Ishikawa (cell line): ENCODE data around the gene C10orf53.

Experiments
- CEBPB ChIP-seq: IDR thresholded peaks from 2 replicates; pipeline ENCODE4 v1.6.1; 2012
- CREB1 ChIP-seq: IDR thresholded peaks from 2 replicates; pipeline ENCODE4 v1.6.1; 2012; ENCODE audit warnings: low read depth
- EGR1 ChIP-seq: IDR thresholded peaks from 2 replicates; pipeline ENCODE4 v1.6.1; 2012
- EP300 ChIP-seq: IDR thresholded peaks from 2 replicates; pipeline ENCODE4 v1.6.1; 2012; ENCODE audit warnings: borderline replicate concordance
- FOXM1 ChIP-seq: IDR thresholded peaks from 2 replicates; pipeline ENCODE4 v1.6.1; 2012; ENCODE audit warnings: low read depth, borderline replicate concordance
- MAX ChIP-seq: IDR thresholded peaks from 2 replicates; pipeline ENCODE4 v1.6.1; 2012
- NFIC ChIP-seq: IDR thresholded peaks from 2 replicates; pipeline ENCODE4 v1.6.1; 2012
- RAD21 ChIP-seq: IDR thresholded peaks from 2 replicates; pipeline ENCODE4 v1.6.1; 2012; ENCODE audit warnings: low read depth
- REST ChIP-seq: IDR thresholded peaks from 2 replicates; pipeline ENCODE4 v1.6.1; 2012; ENCODE audit warnings: low read depth, mild to moderate bottlenecking
- TAF1 ChIP-seq: IDR thresholded peaks from 2 replicates; pipeline ENCODE4 v1.6.1; 2012; ENCODE audit warnings: low read depth, mild to moderate bottlenecking
- TCF12 ChIP-seq: IDR thresholded peaks from 2 replicates; pipeline ENCODE4 v1.6.1; 2012; ENCODE audit warnings: low read depth
- TEAD4 ChIP-seq: IDR thresholded peaks from 2 replicates; pipeline ENCODE4 v1.6.1; 2012
- YY1 ChIP-seq: IDR thresholded peaks from 2 replicates; pipeline ENCODE4 v1.6.1; 2012; ENCODE audit warnings: low read depth
- ZBTB7A ChIP-seq: IDR thresholded peaks from 2 replicates; pipeline ENCODE4 v1.6.1; 2012; ENCODE audit warnings: low read depth
- TF ChIP-seq, protein P1 (sequence below): IDR thresholded peaks from 2 replicates; pipeline ENCODE4 v1.6.1; 2012

Gene C10orf53

GRCh38 chr10:49662169-49662830 lies 17.2 kb upstream of the C10orf53 start:
- no peak for TF ChIP-seq TAF1
- no peak for TF ChIP-seq TEAD4
- TF ChIP-seq EP300 = no peak
- no peak for TF ChIP-seq YY1
- TF ChIP-seq ZBTB7A = no peak

DNA sequence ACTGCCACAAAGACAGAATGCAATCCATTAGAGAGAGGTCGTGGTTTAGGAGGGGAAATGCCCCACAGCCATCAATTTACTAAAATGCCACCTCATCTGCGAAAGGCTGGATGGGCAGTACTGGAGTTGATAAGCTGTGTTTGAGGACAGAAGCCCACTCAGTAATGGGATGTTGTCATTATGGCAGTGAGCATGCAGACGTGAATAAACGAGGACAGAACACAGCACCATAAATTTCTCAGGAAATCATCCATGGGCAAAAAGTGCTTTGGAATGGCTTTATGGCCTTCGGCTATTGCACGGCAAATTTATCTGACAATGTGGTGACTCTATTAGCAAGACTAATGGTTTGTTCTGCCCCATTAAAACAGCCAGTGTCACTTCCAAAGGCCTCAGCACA lies 15.9 kb upstream of the C10orf53 start:
- TF ChIP-seq TAF1 = no peak
- no peak for TF ChIP-seq MAX
- no peak for TF ChIP-seq TEAD4
- no peak for TF ChIP-seq CEBPB
- TF ChIP-seq YY1 = no peak
- TF ChIP-seq NFIC = no peak
- no peak for TF ChIP-seq CREB1
- TF ChIP-seq FOXM1 = no peak

DNA sequence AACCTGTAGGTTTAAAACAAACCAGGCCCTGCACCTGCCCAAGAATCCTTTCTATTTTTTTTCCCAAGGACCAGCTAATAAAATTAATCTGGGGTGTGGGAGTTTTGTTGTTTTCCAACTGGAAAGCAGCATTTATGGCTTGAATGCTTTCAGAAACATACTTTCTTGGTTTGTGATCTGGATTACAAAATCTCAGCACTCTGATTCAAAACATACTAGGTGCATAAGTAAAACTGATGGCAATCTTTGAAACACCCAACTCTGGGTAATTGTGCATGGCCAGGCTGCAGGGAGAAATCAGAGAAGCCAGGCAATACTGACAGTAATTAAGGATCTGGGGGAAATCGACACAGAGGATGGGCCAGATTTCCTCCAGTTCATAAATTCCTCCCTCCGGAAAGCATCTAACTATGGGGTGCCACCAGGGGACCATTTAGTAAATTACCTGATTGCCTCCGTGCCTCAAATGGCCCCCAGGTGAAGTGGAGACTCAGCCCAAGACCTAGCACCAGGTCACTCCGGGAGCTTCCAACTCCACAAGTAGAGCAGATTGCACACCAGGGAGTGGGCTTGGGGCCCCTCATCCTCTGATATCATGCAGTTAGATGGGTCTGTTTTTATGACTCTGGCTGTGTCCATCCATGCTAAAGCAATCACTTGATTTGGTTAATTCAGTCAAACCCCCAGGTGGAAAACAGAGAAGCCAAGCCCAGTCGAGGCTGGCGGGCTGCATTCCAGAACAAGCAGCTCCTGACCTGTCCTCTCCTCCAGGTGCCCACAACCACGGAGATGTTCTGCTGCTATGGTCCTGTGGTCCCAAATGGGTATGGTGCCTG lies 15.2 kb upstream of the C10orf53 start:
- no peak for TF ChIP-seq FOXM1
- TF ChIP-seq TAF1 = no peak
- no peak for TF ChIP-seq RAD21

- TF ChIP-seq FOXM1 (no peak), TAF1 (no peak), TCF12 (no peak), EGR1 (no peak), YY1 (no peak)
- TF ChIP-seq, protein P1, sequence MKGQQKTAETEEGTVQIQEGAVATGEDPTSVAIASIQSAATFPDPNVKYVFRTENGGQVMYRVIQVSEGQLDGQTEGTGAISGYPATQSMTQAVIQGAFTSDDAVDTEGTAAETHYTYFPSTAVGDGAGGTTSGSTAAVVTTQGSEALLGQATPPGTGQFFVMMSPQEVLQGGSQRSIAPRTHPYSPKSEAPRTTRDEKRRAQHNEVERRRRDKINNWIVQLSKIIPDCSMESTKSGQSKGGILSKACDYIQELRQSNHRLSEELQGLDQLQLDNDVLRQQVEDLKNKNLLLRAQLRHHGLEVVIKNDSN = no peak
These were observed 14.6 kb upstream of the C10orf53 start for GRCh38 chr10:49664842-49665355.

GRCh38 chr10:49666054-49666615 lies 13.3 kb upstream of the C10orf53 start:
- TF ChIP-seq TEAD4 (no peak), TAF1 (no peak), CREB1 (no peak), REST (no peak), EP300 (no peak), TCF12 (no peak)
- TF ChIP-seq, protein P1 = no peak

GRCh38 chr10:49666685-49667084 lies 12.8 kb upstream of the C10orf53 start:
- no peak for TF ChIP-seq NFIC
- no peak for TF ChIP-seq TCF12
- no peak for TF ChIP-seq EP300
- TF ChIP-seq RAD21 = no peak
- TF ChIP-seq, protein P1 = no peak
- no peak for TF ChIP-seq CREB1
- no peak for TF ChIP-seq MAX
- TF ChIP-seq TEAD4 = no peak
- TF ChIP-seq TAF1 = no peak
- TF ChIP-seq CEBPB = no peak
- TF ChIP-seq YY1 = no peak
- TF ChIP-seq FOXM1 = no peak
- TF ChIP-seq ZBTB7A = no peak
- no peak for TF ChIP-seq REST
- TF ChIP-seq EGR1 = no peak
